Stimulated activated CD4-positive, alpha-beta T cell treated with anti-CD3 and anti-CD28 coated beads, Interleukin-2, amount 100 ng/mL, for 48 hours (primary cell): ENCODE measurements around the gene MRPL17.
A peak's percentile ranks its signal among the peaks of the same experiment; 100 is the strongest.

Source experiments
- DNase-seq, 2 donors: peaks; one replicate each; pipeline ENCODE4 v3.0.0-alpha.2; 2020

The MRPL17 gene

GRCh38 chr11:6681949-6682348 lies 1.2 kb downstream of the MRPL17 start:
- no peak for DNase-seq

- DNase-seq: no peak
These were observed 1.6 kb downstream of the MRPL17 start for GRCh38 chr11:6681505-6681904.

- DNase-seq: no peak
These were observed 6.1 kb downstream of the MRPL17 start for GRCh38 chr11:6677018-6677417.

- no peak for DNase-seq
These were observed 8.3 kb downstream of the MRPL17 start for GRCh38 chr11:6674862-6675261.

- DNase-seq: no peak
These were observed 8.9 kb downstream of the MRPL17 start for GRCh38 chr11:6674219-6674597.

GRCh38 chr11:6673523-6674218 lies 9.5 kb downstream of the MRPL17 start:
- no peak for DNase-seq

- DNase-seq: no peak
These were observed 11.1 kb downstream of the MRPL17 start for GRCh38 chr11:6671991-6672390.

- no peak for DNase-seq
These were observed 12.8 kb downstream of the MRPL17 start for GRCh38 chr11:6670202-6670830.

GRCh38 chr11:6667733-6668374 lies 15.3 kb downstream of the MRPL17 start:
- no peak for DNase-seq

GRCh38 chr11:6666302-6667183 lies 16.6 kb downstream of the MRPL17 start:
- DNase-seq: no peak

GRCh38 chr11:6664551-6664950 lies 18.6 kb downstream of the MRPL17 start:
- DNase-seq: no peak

GRCh38 chr11:6663794-6664469 lies 19.2 kb downstream of the MRPL17 start:
- DNase-seq: no peak

- DNase-seq: no peak
These were observed 22.4 kb downstream of the MRPL17 start for GRCh38 chr11:6660712-6661111.

GRCh38 chr11:6658647-6659046 lies 24.5 kb downstream of the MRPL17 start:
- no peak for DNase-seq

- DNase-seq: no peak
These were observed 25.8 kb downstream of the MRPL17 start for GRCh38 chr11:6657346-6657745.

GRCh38 chr11:6656936-6657335 lies 26.2 kb downstream of the MRPL17 start:
- no peak for DNase-seq

GRCh38 chr11:6656584-6656915 lies 26.6 kb downstream of the MRPL17 start:
- DNase-seq: no peak

GRCh38 chr11:6655790-6656583 lies 27.2 kb downstream of the MRPL17 start, which contains the start of gene DCHS1:
DCHS1 (minus strand) TSS chr11:6655809; CDS start chr11:6641613, 14,196 bp downstream.
- DNase-seq: no peak

GRCh38 chr11:6655020-6655789 lies 27.9 kb downstream of the MRPL17 start:
- peak in 1 of 2 donors; percentile 24 for DNase-seq

GRCh38 chr11:6654281-6655019 lies 28.7 kb downstream of the MRPL17 start:
- DNase-seq: no peak
